T-helper 1 cell treated with Interleukin-12 subunit alpha and Interleukin-12 subunit beta and Interleukin-4 antibody, amounts not matched to agents 30 ng/mL and 1 ng/mL, for 36 hours (primary cell): ENCODE data around the gene NLRC5. TPM values are rescaled to one million over a fixed set of nuclear protein-coding genes. Genes with fewer than 3 reads are reported as not detected.
"Not testable (repeated sequence)": the region's sequence is repeated elsewhere in the genome, so short reads cannot be mapped to it uniquely, and the experiment has no call there.

ENCODE experiments used
- intact Hi-C: fragments of 100-400 bp; cut with micrococcal nuclease; formaldehyde crosslinking; loops from one replicate; pipeline ENCODE4 v1.15.1; 2024
- total RNA-seq: library from RNA; stranded (reverse); gene quantifications from 2 replicates; pipeline ENCODE4 v1.2.3, GENCODE V29; 2022

Gene NLRC5
- total RNA-seq, 1 donor from 2014 or later, result 398 TPM

DNA sequence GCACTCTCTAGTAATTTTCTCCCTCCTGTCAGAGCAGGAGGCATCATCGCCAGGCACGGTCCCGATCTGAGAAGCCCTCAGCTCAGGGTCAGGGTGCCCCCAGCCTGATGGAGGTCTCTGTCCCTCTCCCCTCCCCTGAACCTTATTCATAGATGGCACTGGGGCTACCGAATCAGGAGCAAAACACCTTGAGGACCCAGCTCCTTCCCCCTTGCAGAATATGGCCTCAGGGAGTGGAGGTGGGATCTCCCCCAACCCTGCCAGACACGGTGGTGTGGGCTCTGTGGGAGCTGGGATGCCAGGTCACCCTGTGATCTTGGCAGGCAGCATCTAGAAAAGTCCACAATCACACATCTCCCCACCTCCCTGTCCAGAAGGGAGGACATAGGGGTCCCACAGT lies 105.6 kb downstream of the NLRC5 start:
- intact Hi-C loops, result no loop called here

DNA sequence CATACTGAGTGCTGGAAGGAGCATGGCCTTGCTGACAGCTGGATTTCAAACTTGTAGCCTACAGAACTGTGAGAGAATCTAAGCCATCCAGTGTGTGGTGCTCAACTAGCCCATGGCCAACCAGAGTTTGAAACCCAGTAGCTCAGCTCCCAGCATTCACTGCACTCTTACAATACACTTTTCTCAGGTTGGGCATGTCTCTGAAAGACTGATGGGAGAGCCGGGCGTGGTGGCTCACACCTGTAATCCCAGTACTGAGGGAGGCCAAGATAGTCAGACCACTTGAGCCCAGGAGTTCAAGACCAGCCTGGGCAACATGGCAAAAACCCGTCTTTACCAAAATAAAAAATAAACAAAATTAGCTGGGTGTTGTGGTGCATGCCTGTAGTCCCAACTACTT lies 106.8 kb downstream of the NLRC5 start:
- intact Hi-C loops, result no loop called here

- intact Hi-C loops, result no loop called here
Measured at GRCh38 chr16:57096793-57097192, 107.4 kb downstream of the NLRC5 start.

DNA sequence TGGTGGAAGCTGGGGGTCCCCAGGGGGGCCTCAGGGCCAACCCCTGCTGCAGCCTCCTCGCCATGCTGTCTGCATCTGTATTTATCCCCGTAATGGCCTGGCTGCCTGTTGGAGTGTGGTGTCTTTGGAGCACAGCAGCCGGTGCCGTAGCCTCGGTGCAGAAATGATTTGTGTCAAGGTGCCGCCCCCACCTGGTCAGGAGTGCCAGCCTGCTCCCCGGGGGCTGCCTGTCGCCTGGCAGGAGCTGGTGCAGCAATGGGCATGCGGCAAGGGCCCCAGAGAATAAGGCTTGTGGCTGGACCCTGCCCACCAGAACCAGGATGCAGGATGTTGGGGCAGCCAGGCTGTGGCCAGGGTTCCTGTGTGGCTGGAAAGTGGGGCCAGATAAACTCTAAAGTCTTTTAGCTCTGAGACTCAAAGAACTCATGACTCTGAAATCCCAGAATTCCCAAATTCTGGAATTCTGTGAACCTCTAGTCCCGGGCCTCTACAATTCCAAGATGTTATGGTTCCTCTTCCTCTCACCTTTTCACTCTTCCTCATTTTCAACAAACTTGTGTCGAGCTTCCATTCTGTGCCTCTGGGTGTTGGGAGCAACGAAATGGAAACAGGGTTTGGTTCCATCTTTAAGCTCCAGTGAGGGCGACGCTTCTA lies 109.0 kb downstream of the NLRC5 start:
- intact Hi-C loops, result no loop called here

GRCh38 chr16:57099965-57100364 lies 110.6 kb downstream of the NLRC5 start:
- intact Hi-C loops, result not testable (repeated sequence)

- intact Hi-C loops, result no loop called here
Measured at GRCh38 chr16:57100445-57100844, 111.1 kb downstream of the NLRC5 start.

GRCh38 chr16:57102888-57103851 lies 113.8 kb downstream of the NLRC5 start:
- intact Hi-C loops, result no loop called here

DNA sequence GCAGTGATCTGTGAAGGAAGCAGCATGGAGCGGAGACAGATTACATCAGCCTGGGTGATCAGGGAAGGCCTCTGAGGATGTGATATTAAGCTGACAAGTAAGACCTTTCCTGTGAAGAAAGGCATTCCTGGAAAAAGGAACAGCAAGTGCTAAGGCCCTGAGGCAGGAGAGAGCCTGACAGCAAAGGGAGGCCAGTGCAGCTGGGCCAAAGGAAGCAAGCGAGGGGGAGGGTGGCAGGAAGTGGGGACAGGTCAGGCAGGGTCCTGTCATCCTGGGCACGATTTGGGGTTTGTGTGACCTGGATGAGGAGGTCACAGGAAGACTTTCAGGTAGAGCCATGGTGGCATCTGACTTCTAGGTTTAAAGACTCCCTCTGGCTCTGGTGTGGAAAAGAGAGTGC lies 115.3 kb downstream of the NLRC5 start:
- intact Hi-C loops, result no loop called here

GRCh38 chr16:57105184-57105583 lies 115.8 kb downstream of the NLRC5 start:
- intact Hi-C loops, result no loop called here

DNA sequence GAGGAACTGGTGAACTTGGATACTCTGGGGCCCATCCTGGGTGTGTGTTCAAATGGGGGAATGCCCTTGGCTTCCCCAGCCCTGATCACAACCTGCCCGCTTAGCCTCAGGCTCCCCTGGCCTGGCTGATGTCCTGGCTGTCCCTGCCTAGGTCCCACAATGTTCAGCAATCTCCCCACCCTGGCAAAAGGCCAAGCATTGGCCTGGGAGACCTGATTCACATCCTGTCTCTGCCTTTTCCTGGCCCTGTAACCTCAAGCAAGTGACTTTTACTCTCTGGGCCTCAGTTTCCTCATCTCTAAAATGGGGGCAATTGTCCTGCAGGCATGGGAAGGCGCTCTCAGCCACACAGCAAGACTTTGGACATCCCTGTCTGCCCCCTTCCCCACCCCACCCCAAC lies 117.4 kb downstream of the NLRC5 start:
- intact Hi-C loops, result no loop called here

- intact Hi-C loops, result no loop called here
Measured at GRCh38 chr16:57107321-57107922, 118.1 kb downstream of the NLRC5 start.

DNA sequence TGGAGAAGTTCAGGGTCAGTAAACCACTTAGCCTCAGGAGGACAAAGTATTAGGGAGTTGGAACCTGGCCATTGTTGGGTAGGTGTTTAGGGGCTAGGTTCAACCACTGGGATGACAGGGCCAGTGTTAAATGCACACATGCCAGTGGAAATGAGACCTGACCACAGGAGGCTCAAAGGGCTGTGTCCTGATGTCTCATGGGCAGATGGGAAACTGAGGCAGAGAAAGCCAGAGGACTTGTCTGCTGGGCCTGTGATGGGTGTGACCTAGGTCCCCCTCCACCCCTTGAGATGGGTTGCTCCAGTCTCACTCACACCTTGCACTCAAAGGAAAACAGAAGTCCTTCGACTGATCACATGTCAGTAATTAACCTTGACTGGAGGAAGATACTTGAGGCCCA lies 119.1 kb downstream of the NLRC5 start:
- intact Hi-C loops, result no loop called here

GRCh38 chr16:57109259-57110105 lies 120.1 kb downstream of the NLRC5 start:
- intact Hi-C loops, result not testable (repeated sequence)

DNA sequence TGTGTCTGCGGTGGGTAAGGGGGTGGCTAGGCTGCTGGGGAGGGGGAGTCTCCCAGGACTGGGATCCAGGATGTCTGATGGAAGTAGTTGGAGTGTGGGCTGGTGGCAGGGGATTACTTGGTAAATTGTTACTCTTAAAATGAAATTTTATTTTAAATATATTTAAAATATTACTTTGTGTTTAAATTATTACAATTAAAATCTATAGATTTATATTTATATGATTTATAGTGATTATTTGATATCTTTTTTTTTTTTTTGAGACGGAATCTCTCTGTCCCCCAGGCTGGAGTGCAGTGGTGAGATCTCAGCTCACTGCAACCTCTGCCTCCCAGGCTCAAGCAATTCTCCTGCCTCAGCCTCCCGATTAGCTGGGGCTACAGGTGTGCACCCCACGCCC lies 121.6 kb downstream of the NLRC5 start:
- intact Hi-C loops, result no loop called here

DNA sequence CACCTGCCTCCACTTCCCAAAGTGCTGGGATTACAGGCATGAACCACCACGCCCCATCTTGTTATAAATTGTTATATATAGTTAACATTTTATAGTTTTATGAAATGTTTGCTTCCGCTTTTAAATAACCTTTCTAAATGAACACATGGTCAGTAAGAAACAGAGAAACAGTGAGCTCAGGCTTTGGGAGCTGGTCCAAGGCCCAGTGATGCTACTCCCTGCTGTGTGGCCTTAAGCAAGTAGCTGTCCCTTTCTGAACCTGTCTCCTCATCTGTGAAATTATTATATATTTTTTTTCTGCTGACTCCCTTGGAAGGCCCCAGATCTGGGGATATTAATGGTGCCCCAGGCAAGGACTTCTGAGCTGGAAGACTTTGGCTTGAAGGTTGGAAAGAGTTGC lies 122.1 kb downstream of the NLRC5 start:
- intact Hi-C loops, result no loop called here

- intact Hi-C loops, result no loop called here
Measured at GRCh38 chr16:57112403-57113041, 123.2 kb downstream of the NLRC5 start.

DNA sequence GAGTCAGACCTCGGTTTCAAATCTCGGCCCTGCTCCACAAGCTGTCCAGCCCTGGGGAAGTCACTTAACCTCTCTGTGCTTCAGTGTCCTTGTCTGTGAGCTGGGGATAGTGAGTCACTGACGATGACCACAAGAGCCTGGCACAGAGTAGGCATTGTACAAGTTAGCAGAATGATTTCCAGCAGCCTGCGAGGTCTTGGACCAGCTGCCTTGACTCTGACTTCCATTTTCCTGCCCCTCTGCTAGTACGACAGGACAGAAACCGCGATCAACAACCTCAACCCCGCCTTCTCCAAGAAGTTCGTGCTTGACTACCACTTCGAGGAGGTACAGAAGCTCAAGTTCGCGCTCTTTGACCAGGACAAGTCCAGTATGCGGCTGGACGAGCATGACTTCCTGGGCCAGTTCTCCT lies 123.7 kb downstream of the NLRC5 start:
- intact Hi-C loops, result no loop called here

GRCh38 chr16:57113664-57114063 lies 124.3 kb downstream of the NLRC5 start:
- intact Hi-C loops, result no loop called here

GRCh38 chr16:57115168-57115513 lies 125.8 kb downstream of the NLRC5 start:
- intact Hi-C loops, result no loop called here

DNA sequence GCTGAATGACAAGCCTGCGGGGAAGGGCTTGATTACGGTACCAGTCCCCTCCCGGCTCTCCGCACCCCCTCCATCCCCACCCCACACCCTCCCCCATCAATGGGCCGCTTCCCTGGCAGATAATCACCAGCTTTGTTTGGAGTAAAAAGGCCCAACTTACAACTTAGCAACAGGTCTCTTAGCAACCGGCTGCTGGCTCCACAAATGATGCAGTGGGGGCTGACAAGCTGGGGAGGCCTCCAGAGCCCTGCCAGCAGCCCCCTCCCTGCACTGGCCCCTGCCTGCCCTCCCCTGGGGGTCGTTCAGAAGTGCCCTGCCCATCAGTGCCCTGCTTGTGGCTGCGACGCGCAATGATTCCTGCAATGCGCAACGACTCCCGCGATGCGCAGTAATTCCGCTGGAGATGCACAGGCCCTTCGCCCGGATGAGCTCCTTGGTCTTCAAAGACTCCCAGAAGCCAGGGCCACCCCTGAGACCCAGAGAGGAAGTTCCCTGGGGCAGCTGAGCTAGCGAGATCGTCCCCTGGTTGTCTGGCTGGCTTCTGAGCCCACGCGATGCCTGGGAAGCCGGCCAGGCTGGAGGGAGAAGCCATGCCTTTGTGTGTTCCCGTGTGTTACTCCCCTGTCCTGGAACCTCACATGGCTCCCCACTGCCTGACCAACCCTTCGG lies 126.3 kb downstream of the NLRC5 start:
- intact Hi-C loops, result no loop called here
